NCI-H510A treated with DMSO at 0.1 percent for 48 hours (cell line): Measurements from ENCODE around the gene MUC2.

Source experiments
- DNase-seq: peaks from one replicate; lab custom pipeline; 2025; lab: John Stamatoyannopoulos, UW

Gene MUC2

DNA sequence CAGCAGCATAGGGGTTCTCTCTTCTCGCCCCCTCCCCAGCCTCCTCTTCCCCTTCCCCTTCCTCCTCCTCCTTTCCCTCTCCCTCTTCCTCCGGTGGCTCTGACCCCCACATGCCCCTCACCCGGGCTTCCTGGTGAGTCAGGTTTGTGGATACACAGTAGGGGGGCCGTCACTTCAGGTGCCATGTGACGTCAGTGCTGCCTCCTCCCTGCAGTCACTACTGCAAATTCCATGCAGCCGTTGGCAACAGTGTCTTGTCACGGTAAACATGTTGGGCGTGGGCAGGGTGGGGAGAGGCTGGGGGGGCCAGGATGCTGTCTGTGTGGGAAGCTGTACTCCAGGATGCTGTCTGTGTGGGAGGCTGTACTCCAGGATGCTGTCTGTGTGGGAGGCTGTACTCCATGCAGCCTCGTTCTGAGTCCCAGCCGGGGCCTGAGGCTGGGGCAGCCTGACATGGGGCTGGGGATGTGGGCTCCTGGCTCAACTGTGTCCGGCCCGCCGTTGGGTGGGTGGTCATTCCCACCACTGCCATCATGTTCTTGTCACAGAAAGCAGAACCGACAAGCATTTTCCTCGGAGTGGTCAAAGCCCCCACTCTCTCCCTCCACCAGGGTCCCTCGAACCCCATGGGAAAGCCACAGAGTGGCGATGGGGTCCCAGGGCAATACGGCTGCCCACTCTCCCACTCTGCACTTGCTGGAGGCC is 2.4 kb upstream of the MUC2 start:
- no peak for DNase-seq

DNA sequence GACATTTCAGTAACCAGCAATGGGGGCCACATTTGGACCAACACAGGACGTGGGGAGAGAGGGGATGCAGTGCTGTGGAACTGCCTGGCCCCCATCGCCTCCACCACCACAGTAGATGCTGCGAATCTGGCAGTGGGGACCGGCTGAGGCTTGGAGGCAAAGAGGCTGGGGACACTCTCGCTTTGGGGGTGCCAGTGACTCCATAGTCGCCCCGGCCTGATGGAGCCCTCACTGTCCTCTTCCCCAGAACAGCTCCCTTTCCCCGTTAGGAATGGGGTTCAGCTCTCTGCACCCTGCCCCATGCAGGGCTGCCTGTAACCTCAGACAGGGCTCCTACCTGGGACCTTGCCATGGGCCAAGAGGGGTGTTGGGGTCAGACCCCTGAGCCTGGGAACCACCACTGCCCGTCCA is 1.8 kb upstream of the MUC2 start:
- no peak for DNase-seq

DNA sequence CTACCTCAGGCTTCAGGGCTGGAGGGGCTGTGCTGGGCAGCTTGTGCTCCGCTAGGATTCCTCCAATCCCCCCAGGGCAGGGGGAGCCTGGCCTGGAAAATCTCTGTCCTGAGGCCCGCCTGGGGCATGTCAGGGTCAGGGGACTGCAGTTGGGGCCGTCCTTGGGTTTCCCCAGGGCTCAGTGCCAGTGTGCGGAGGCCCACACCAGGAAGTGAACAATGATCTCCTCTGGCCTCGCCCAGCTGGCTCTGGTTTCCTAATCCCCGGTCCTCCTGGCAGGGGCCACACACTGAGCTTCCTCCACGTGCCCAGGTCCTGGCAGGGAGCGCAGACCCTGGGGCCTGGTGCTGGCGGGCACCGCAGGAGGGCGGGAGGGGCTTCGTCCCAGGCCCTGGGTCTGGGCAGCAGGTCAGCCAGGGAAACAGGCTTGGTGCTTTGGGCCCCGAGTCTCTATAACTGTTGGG is 1.4 kb upstream of the MUC2 start:
- DNase-seq, result no peak

DNA sequence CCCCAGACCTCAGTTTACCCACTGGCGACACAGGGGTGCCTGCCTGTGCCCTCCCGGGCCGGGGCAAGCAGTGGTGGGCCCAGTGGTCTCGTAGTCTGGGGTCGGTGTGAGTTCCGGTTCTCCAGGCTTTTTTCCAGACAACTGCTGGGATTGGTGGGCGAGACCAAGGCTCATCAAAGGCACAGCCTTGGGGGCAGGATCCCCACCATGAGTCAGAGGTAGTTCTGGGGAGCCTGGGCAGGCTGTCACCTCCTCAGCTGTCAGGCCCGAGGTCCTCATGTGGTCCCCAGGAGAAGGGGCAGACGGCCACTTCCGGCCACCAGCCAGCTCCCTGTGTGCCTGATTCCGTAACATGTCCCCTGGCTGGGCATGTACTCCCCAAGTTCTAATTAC is 827 bp upstream of the MUC2 start:
- no peak for DNase-seq

DNA sequence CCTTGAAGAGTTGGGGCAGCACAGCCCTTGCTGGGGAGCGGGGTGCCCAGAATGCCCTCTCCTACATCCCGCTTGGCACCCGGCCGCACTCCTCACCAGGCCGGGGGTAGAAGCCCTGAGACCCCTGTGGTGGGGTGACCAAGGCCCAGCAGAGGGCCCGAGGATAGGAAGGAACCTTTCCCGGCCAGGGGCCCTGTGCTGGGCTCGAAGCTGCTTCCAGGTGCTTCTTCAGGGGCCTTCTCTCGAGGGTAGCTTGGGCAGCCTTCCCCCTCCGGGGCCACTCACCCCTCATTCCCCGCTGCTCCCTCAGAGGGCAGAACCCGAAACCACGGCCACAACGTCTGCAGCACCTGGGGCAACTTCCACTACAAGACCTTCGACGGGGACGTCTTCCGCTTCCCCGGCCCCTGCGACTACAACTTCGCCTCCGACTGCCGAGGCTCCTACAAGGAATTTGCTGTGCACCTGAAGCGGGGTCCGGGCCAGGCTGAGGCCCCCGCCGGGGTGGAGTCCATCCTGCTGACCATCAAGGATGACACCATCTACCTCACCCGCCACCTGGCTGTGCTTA is 752 bp downstream of the MUC2 start:
- no peak for DNase-seq

DNA sequence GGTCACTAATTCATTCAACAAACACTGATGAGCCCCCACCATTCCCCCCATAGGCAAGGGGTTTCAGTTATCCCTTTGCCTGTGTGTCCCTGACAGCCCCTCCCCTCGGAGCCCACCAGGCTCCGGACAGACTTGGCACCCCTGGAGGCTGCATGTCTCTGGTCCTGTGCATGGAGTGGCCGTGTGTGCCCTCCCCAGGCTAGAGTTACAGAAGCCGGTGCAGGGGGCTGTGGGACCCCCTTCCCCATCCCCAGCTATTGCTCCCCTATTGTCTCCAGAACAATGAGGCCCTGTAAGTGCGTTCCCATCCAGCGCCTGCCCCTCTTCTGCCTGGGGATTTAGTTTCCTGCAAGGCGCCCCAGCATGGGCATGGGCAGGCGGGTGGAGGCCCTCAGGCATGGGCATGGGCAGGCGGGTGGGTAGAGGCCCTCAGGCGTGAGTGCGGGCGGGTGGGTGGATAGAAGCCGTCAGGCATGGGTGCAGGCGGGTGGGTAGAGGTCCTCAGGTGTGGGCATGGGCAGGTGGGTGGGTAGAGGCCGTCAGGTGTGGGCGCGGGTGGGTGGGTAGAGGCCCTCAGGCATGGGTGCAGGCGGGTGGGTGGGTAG is 1.5 kb downstream of the MUC2 start:
- DNase-seq, result no peak

DNA sequence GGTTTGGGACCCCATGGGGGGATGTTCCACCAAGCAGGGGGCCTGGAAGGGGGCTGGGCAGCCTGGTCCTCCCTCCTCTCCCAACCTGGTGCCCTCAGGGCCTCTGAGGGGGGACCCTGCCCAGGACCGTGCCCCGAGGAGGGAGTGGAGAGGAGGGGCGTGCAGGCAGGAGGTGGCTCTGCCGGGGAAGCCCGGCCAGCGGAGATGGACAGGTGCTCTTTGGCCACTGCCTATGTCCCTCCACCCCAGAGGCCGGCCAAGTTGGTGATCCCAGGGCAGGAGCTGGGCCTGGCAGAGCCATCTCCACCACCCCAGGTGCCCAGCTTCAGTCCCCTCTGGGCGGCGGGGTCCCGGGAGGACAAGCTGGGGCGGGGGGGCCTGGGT is 2.4 kb downstream of the MUC2 start:
- no peak for DNase-seq

DNA sequence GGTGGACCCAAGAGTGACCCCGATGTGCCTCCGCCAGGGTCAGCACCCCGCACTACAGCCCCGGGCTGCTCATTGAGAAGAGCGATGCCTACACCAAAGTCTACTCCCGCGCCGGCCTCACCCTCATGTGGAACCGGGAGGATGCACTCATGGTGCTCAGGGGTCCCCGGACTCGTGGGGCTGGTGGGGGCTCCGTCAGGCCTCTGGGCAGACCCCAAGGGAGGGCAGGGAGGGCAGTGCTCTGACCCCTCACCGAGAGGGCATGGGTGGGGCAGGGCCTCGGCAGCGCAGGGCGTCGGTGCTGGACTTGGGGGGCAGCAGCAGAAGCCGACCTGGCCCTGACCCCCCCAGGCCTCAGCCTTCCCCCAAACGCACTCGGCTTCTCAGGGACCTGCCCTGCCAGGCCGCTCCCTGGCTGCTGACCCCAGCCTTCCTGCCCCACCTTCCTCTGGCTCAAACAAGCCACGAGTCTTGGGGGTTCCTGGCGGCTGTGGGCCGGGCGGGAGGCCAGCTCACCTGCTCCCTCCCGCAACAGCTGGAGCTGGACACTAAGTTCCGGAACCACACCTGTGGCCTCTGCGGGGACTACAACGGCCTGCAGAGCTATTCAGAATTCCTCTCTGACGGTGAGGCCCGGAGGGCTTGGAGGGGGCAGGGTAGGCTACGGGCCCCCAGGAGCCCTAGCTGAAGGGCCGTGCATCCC is 2.9 kb downstream of the MUC2 start:
- no peak for DNase-seq

DNA sequence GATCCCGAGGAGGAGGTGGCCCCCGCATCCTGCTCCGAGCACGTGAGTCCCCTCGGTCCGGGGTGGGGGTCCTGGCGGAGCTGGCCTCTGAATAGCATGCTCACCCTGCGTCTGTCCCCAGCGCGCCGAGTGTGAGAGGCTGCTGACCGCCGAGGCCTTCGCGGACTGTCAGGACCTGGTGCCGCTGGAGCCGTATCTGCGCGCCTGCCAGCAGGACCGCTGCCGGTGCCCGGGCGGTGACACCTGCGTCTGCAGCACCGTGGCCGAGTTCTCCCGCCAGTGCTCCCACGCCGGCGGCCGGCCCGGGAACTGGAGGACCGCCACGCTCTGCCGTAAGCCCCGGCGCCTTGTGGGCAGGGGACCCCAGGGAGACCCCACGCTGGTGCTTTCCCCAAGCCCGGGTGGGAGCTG is 3.5 kb downstream of the MUC2 start:
- no peak for DNase-seq

DNA sequence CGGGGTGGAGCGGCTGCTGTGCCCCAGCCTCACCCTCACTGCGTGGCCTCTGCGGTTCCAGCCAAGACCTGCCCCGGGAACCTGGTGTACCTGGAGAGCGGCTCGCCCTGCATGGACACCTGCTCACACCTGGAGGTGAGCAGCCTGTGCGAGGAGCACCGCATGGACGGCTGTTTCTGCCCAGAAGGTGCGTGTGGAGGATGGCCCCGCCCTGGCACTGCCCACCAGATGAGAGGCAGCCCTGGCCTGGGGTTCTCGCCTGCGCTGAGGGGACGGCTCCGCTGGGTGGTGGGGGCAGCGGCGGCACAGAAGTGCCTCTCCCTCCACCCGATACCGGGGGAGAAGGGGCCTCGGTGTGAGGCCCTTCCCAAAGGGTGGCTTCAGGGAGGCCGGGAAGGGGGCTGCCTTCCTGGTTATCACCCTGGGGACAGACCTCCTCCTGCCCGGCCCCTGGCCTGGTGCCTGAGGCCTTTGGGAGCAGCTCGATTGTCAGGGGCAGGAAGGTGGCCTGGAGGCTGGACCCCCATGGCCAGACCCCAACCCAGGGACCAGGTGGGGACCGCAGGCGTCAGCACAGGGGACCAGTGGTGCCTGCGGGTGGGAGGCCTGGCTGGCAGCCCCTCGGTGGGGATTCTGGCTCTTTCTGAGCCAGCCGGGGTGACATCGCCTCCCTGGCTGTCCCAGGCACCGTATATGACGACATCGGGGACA is 7.1 kb downstream of the MUC2 start:
- DNase-seq, result no peak

DNA sequence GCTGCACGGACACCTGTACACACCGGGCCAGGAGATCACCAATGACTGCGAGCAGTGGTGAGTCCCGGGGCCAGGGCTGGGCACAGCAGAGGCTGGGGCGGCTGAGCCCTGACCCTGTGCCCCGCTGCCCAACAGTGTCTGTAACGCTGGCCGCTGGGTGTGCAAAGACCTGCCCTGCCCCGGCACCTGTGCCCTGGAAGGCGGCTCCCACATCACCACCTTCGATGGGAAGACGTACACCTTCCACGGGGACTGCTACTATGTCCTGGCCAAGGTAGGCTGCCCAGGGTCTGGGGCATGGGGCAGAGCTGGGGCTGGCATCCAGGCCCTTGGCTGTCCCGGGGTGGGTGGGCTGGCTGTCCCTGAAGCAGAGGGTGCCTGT is 7.7 kb downstream of the MUC2 start:
- DNase-seq, result no peak

DNA sequence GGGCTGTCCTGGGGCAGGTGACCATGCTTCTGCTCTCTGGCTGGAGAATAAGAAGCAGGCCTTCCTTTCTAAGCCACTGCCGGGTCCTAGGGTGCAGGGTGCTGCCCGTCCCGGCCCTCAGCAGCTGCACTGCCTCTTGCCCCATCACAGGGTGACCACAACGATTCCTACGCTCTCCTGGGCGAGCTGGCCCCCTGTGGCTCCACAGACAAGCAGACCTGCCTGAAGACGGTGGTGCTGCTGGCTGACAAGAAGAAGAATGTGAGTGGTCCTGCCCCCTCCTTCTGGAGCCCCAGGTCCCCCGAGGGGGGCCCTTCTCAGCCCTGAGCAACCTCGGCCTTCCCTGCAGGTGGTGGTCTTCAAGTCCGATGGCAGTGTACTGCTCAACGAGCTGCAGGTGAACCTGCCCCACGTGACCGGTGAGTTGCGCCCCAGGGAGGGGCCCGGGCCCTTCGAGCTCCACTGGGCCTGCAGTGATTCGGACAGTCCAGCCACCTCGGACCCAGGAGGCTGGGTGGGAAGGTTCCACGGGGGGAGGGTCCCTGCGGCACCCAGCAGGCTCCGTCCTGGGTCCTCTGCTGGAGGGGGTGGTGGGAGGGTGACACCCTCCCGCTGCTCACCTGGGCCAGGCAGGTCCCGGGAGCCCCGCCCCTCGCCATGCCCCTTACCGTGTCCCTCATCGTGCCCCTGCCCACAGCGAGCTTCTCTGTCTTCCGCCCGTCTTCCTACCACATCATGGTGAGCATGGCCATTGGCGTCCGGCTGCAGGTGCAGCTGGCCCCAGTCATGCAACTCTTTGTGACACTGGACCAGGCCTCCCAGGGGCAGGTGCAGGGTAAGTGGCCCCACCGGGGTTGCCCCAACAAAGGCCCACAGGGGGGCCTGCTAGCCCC is 8.3 kb downstream of the MUC2 start:
- no peak for DNase-seq

DNA sequence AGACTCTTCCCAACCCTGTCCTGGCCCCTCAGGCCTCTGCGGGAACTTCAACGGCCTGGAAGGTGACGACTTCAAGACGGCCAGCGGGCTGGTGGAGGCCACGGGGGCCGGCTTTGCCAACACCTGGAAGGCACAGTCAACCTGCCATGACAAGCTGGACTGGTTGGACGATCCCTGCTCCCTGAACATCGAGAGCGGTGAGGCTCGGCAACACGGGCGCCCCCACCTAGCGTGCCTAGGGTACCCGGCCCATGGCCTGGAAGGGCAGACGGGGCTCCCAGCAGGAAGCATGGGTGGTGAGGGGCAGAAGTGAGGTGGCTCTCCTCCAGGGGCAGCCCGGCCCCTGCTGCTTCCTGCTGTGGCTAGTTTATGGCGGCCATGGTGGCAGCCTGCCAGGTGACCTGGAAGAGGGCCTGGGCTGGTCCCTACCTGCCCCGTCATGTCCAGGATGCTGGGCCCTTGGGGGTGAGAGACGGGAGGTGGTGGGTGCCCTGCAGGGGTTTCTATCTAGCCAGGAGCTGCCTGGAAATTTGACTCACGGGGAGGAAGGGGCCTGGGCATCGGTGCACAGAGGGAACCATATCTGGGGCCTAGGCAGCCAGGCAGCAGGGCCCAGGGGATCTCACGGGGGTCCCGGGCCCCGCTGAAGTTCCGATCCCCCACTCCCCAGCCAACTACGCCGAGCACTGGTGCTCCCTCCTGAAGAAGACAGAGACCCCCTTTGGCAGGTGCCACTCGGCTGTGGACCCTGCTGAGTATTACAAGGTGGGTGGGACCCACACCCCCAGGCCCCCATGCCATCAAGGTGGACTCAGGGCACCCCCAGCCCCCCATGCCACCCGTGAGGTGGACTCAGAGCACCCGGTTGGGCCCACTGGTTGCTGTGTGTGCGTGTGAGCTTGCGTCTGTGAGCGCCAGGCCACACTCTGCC is 9.2 kb downstream of the MUC2 start:
- DNase-seq, result no peak

DNA sequence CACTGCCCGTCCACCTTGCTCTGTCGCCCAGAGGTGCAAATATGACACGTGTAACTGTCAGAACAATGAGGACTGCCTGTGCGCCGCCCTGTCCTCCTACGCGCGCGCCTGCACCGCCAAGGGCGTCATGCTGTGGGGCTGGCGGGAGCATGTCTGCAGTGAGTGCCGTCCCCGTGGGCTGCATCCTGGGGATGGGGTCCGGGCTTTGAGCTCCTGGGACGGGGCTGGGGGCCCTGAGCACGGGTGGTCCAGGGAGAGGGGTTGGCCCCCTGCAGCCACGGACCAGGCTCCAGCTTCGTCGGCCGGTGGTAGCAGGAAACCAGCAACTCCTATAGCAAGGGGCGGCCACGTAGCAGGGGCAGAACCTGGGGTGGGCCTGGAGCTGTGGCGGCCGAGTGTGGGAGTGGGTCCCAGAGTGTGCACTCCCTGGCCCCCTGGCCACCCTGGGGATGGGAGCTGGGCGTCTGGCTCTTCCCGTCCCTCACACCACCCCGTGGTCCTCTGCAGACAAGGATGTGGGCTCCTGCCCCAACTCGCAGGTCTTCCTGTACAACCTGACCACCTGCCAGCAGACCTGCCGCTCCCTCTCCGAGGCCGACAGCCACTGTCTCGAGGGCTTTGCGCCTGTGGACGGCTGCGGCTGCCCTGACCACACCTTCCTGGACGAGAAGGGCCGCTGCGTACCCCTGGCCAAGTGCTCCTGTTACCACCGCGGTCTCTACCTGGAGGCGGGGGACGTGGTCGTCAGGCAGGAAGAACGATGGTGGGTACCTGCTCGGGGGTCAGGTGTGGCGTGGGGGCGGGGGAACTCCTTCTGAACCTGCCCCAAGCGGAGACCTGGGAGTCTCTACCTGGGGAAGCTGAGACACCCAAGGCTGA is 10.1 kb downstream of the MUC2 start:
- DNase-seq, result no peak

DNA sequence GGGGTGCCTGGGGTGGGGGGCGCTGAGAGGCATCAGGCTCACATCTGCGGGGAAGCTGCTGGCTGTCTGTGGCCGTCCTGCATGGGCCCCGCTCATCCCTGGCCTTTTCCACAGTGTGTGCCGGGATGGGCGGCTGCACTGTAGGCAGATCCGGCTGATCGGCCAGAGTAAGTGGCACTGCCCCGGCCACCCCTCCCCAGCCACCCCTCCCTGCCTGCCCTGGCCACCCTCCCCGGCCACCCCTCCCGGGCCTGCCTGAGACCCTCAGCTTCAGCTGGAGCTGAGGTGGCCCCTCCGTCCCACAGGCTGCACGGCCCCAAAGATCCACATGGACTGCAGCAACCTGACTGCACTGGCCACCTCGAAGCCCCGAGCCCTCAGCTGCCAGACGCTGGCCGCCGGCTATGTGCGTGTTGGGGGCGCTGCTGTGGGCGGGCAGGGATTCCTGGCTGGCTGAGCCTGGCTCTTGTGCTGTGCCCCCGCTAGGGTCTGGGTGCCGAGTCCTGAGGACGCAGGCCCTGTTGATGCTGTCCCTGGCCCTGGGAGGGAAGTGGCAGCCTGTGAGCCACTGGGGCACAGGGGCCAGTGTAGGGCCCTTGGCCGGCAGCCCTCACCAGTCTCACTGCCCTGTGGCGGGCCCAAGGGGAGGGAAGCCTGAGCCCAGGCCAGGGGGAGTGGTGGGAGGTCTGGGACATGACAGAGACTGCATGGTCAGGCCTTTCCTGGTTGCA is 10.9 kb downstream of the MUC2 start:
- DNase-seq, result no peak

DNA sequence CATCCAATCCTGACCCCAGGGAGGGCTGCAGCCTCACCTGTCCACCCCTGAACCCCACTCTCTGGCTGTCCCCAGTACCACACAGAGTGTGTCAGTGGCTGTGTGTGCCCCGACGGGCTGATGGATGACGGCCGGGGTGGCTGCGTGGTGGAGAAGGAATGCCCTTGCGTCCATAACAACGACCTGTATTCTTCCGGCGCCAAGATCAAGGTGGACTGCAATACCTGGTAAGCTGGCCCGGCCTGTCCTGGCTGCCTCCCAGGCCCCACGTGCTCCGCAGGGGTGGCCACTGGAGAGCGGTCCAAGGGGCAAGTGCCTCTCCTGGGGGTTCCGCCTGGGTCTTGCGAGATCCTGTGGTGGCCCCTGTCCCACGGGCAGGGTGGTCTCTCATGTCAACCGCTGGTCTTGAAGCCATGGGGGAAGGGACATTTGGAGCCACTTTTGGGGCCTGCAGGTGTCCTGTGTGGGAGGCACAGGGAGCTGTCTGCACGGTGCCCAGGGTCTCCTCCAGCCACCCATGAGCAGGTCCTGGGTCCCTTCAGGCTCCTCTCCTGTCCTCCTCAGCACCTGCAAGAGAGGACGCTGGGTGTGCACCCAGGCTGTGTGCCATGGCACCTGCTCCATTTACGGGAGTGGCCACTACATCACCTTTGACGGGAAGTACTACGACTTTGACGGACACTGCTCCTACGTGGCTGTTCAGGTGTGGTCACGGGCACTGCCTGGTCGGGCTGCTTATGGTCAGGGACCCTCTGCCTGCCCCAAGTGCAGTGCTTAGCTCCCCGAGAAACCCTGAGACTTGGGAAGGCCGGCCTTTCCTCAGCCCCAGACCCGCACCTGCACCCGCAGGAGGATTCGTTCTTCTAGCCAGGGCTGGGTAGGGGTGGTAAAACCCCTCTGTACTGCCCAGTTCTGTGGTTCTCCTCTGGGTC is 11.8 kb downstream of the MUC2 start:
- no peak for DNase-seq

DNA sequence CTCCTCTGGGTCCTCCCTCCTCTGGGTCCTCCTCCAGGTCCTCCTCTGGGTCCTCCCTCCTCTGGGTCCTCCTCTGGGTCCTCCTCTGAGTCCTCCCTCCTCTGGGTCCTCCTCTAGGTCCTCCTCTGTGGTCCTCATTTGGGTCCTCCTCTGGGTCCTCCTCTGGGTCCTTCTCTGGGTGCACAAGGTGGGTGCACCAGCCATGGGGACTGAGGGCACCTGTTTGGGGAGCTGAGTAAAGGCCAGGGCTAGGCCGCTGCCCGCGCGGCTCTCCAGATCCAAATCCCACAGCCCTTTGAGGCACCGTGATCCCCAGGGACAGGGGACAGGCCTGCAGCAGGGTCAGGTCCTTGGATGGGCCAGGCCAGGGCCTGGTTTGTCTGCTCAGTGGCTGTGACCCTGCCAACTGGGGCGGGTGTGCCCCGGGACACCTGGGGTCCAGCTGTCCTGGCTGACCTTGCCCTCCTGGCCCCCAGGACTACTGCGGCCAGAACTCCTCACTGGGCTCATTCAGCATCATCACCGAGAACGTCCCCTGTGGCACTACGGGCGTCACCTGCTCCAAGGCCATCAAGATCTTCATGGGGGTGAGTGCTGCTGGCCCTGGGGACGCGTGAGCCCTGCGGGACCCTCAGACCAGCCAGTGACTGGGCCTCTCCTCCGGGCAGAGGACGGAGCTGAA is 12.7 kb downstream of the MUC2 start:
- DNase-seq, result no peak
